SJCRH30 (cell line): ENCODE data around the gene SLCO4A1. TPM values are rescaled to one million over a fixed set of nuclear protein-coding genes. Genes with fewer than 3 reads are reported as not detected.
"Not testable (repeated sequence)": the region's sequence is repeated elsewhere in the genome, so short reads cannot be mapped to it uniquely, and the experiment has no call there.

Experiments used
- DNase-seq, 2 experiments: peaks; one replicate each; pipeline ENCODE4 v3.0.0-alpha.2; 2015 to 2020
- H3K27ac ChIP-seq: fragments of 250-450 bp; sonication (Bioruptor Pico); 2 replicates; pipeline ENCODE4 v1.5.1; 2020; ENCODE audit warnings: mild to moderate bottlenecking, moderate library complexity
- H3K27me3 ChIP-seq: fragments of 250-450 bp; sonication (Bioruptor Pico); 2 replicates; pipeline ENCODE4 v1.5.1; 2020; ENCODE audit warnings: mild to moderate bottlenecking, moderate library complexity
- H3K36me3 ChIP-seq: fragments of 250-450 bp; sonication (Bioruptor Pico); 2 replicates; pipeline ENCODE4 v1.5.1; 2020; ENCODE audit warnings: mild to moderate bottlenecking, moderate library complexity
- H3K4me1 ChIP-seq: fragments of 250-450 bp; sonication (Bioruptor Pico); 2 replicates; pipeline ENCODE4 v1.5.1; 2020; ENCODE audit warnings: mild to moderate bottlenecking, moderate library complexity
- H3K4me3 ChIP-seq: fragments of 250-450 bp; sonication (Bioruptor Pico); 2 replicates; pipeline ENCODE4 v1.5.1; 2020; ENCODE audit warnings: mild to moderate bottlenecking, moderate library complexity
- H3K9me3 ChIP-seq: fragments of 250-450 bp; sonication (Bioruptor Pico); replicated peaks from 2 replicates; pipeline ENCODE4 v1.5.1; 2020; ENCODE audit warnings: mild to moderate bottlenecking, moderate library complexity
- total RNA-seq: library from RNA; depleted of rRNA; stranded (reverse); fragments of >200 nt; shearing (Covaris generic); gene quantifications from 2 replicates; pipeline ENCODE4 v1.2.3, GENCODE V29; 2014

Gene SLCO4A1
- total RNA-seq, 1 experiment from 2014 or later: 3.9 TPM

- DNase-seq: no peak
- Histone ChIP-seq H3K27ac (no peak overlapping the region), H3K9me3 (peaks cover 3% of the 10 kb centered on the region; the same call in 1 of the 2 replicates), H3K36me3 (no peaks in the 10 kb centered on the region), H3K4me3 (no peak overlapping the region), H3K27me3 (peaks cover 18% of the 10 kb centered on the region), H3K4me1 (no peaks in the 10 kb centered on the region)
These were observed 36.2 kb downstream of the SLCO4A1 start for GRCh38 chr20:62678553-62678952.

GRCh38 chr20:62679978-62680589 is 37.8 kb downstream of the SLCO4A1 start:
- peaks cover 3% of the 10 kb centered on the region; the same call in 1 of the 2 replicates for H3K9me3 ChIP-seq
- H3K4me3 ChIP-seq: no peak overlapping the region
- no peaks in the 10 kb centered on the region for H3K4me1 ChIP-seq
- no peaks in the 10 kb centered on the region for H3K36me3 ChIP-seq
- peaks cover 4% of the 10 kb centered on the region for H3K27me3 ChIP-seq
- no peak for DNase-seq
- H3K27ac ChIP-seq: no peak overlapping the region

- Histone ChIP-seq H3K27ac (no peak overlapping the region), H3K36me3 (no peaks in the 10 kb centered on the region), H3K27me3 (peaks cover 11% of the 10 kb centered on the region), H3K9me3 (peaks cover 3% of the 10 kb centered on the region; the same call in 1 of the 2 replicates), H3K4me3 (no peak overlapping the region), H3K4me1 (no peaks in the 10 kb centered on the region; the same call in 1 of the 2 replicates)
- DNase-seq: no peak
These were observed 40.7 kb downstream of the SLCO4A1 start for GRCh38 chr20:62682912-62683517.

GRCh38 chr20:62683660-62684322 is 41.5 kb downstream of the SLCO4A1 start:
- H3K9me3 ChIP-seq, H3K27ac ChIP-seq, H3K4me1 ChIP-seq, H3K36me3 ChIP-seq, DNase-seq, H3K4me3 ChIP-seq: not testable (repeated sequence)
- H3K27me3 ChIP-seq: peaks cover 11% of the 10 kb centered on the region

GRCh38 chr20:62684981-62685380 is 42.7 kb downstream of the SLCO4A1 start:
- Histone ChIP-seq H3K36me3 (no peaks in the 10 kb centered on the region), H3K27ac (no peak overlapping the region), H3K27me3 (peaks cover 17% of the 10 kb centered on the region), H3K4me3 (no peak overlapping the region), H3K9me3 (peaks cover 3% of the 10 kb centered on the region; the same call in 1 of the 2 replicates), H3K4me1 (peaks cover 6% of the 10 kb centered on the region)
- DNase-seq: no peak

GRCh38 chr20:62685781-62686555 is 43.7 kb downstream of the SLCO4A1 start:
- peaks cover 26% of the 10 kb centered on the region for H3K27me3 ChIP-seq
- no peaks in the 10 kb centered on the region for H3K9me3 ChIP-seq
- no peaks in the 10 kb centered on the region for H3K36me3 ChIP-seq
- H3K27ac ChIP-seq: no peak overlapping the region
- H3K4me1 ChIP-seq: peaks cover 6% of the 10 kb centered on the region
- peak; percentile 48 to 66 for DNase-seq
- H3K4me3 ChIP-seq: no peak overlapping the region

- Histone ChIP-seq H3K4me3 (no peak overlapping the region), H3K27me3 (peaks cover 36% of the 10 kb centered on the region), H3K4me1 (peaks cover 6% of the 10 kb centered on the region), H3K9me3 (no peaks in the 10 kb centered on the region), H3K36me3 (no peaks in the 10 kb centered on the region), H3K27ac (no peak overlapping the region)
- DNase-seq: no peak
These were observed 44.8 kb downstream of the SLCO4A1 start for GRCh38 chr20:62686869-62687830.

GRCh38 chr20:62688083-62688482 is 45.8 kb downstream of the SLCO4A1 start:
- H3K36me3 ChIP-seq: no peaks in the 10 kb centered on the region
- no peak overlapping the region for H3K4me3 ChIP-seq
- H3K27ac ChIP-seq: no peak overlapping the region
- no peak for DNase-seq
- H3K27me3 ChIP-seq: peaks cover 45% of the 10 kb centered on the region
- H3K4me1 ChIP-seq: peaks cover 6% of the 10 kb centered on the region
- no peaks in the 10 kb centered on the region for H3K9me3 ChIP-seq

- Histone ChIP-seq H3K9me3 (no peaks in the 10 kb centered on the region), H3K36me3 (no peaks in the 10 kb centered on the region), H3K27ac (no peak overlapping the region), H3K27me3 (peaks cover 50% of the 10 kb centered on the region), H3K4me1 (peaks cover 6% of the 10 kb centered on the region), H3K4me3 (no peak overlapping the region)
- peak; percentile 49 to 69 for DNase-seq
These were observed 46.7 kb downstream of the SLCO4A1 start for GRCh38 chr20:62688855-62689460.

GRCh38 chr20:62689861-62690260 is 47.6 kb downstream of the SLCO4A1 start:
- Histone ChIP-seq H3K9me3 (no peaks in the 10 kb centered on the region), H3K4me1 (peaks cover 6% of the 10 kb centered on the region), H3K4me3 (no peak overlapping the region), H3K27ac (no peak overlapping the region), H3K36me3 (no peaks in the 10 kb centered on the region), H3K27me3 (peaks cover 54% of the 10 kb centered on the region)
- no peak for DNase-seq

GRCh38 chr20:62690261-62690820 is 48.0 kb downstream of the SLCO4A1 start:
- H3K4me1 ChIP-seq: peaks cover 6% of the 10 kb centered on the region
- peaks cover 57% of the 10 kb centered on the region for H3K27me3 ChIP-seq
- H3K4me3 ChIP-seq: no peak overlapping the region
- H3K27ac ChIP-seq: no peak overlapping the region
- no peak for DNase-seq
- no peaks in the 10 kb centered on the region for H3K9me3 ChIP-seq
- no peaks in the 10 kb centered on the region for H3K36me3 ChIP-seq

- Histone ChIP-seq H3K27ac (no peak overlapping the region), H3K4me1 (peaks cover 6% of the 10 kb centered on the region)
These were observed 49.2 kb downstream of the SLCO4A1 start for GRCh38 chr20:62691487-62691886.

GRCh38 chr20:62692176-62692575 is 49.9 kb downstream of the SLCO4A1 start:
- H3K27me3 ChIP-seq: peaks cover 50% of the 10 kb centered on the region
- H3K27ac ChIP-seq: no peak overlapping the region
- no peaks in the 10 kb centered on the region for H3K36me3 ChIP-seq
- H3K4me1 ChIP-seq: peaks cover 6% of the 10 kb centered on the region
- no peaks in the 10 kb centered on the region for H3K9me3 ChIP-seq
- DNase-seq: no peak
- H3K4me3 ChIP-seq: no peak overlapping the region

More at GRCh38 chr20:62691487-62691886, 49.2 kb downstream of the SLCO4A1 start:
- Histone ChIP-seq H3K4me3 (no peak overlapping the region), H3K27me3 (peaks cover 47% of the 10 kb centered on the region), H3K36me3 (no peaks in the 10 kb centered on the region), H3K9me3 (no peaks in the 10 kb centered on the region)
- no peak for DNase-seq
